ENCODE measurements around the gene PRR15L.

The PRR15L gene

DNA sequence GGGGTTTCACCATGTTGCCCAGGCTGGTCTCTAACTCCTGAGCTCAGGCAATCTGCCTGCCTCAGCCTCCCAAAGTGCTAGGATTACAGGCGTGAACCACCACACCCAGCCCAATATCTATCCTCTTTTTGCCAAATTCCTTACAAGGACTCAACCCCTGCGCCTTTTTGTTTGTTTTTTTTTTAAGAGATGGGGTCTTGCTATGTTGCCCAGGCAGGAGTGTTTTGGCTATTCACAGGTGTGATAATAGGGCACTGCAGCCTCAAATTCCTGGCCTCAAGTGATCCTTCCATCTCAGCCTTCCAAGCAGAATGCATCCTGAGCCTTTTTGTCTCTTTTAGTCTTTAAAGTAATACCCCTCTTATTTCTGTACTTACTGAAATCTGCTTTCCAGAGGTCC is 44.6 kb downstream of the PRR15L start:
- Histone ChIP-seq H3K79me2 (ENCODE audit: low read length) (no peaks in the 10 kb centered on the region), H2AFZ (ENCODE audit: low read depth, low read length) (no peak overlapping the region), H3K36me3 (replicated peaks; ENCODE audit: low read depth, low read length) (no peaks in the 10 kb centered on the region), H3K4me2 (ENCODE audit: low read length) (no peak overlapping the region), H3K4me3 (ENCODE audit: low read length) (no peak overlapping the region), H3K27me3 (ENCODE audit: low read depth, low read length) (no peaks in the 10 kb centered on the region), H4K20me1 (ENCODE audit: insufficient read depth, low read length) (no peaks in the 10 kb centered on the region), H3K9me3 (ENCODE audit: insufficient read depth, low read length) (no peaks in the 10 kb centered on the region), H3K27ac (ENCODE audit: low read length) (no peak overlapping the region), H3K9ac (ENCODE audit: low read length) (no peak overlapping the region), H3K4me1 (ENCODE audit: low read length) (no peaks in the 10 kb centered on the region)
- no peak for TF ChIP-seq EZH2phosphoT487 (IDR thresholded peaks at IDR 0.05; ENCODE audit: low read depth)
- TF ChIP-seq, protein P1, sequence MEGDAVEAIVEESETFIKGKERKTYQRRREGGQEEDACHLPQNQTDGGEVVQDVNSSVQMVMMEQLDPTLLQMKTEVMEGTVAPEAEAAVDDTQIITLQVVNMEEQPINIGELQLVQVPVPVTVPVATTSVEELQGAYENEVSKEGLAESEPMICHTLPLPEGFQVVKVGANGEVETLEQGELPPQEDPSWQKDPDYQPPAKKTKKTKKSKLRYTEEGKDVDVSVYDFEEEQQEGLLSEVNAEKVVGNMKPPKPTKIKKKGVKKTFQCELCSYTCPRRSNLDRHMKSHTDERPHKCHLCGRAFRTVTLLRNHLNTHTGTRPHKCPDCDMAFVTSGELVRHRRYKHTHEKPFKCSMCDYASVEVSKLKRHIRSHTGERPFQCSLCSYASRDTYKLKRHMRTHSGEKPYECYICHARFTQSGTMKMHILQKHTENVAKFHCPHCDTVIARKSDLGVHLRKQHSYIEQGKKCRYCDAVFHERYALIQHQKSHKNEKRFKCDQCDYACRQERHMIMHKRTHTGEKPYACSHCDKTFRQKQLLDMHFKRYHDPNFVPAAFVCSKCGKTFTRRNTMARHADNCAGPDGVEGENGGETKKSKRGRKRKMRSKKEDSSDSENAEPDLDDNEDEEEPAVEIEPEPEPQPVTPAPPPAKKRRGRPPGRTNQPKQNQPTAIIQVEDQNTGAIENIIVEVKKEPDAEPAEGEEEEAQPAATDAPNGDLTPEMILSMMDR (IDR thresholded peaks at IDR 0.05; ENCODE audit: low read depth, low read length): no peak

DNA sequence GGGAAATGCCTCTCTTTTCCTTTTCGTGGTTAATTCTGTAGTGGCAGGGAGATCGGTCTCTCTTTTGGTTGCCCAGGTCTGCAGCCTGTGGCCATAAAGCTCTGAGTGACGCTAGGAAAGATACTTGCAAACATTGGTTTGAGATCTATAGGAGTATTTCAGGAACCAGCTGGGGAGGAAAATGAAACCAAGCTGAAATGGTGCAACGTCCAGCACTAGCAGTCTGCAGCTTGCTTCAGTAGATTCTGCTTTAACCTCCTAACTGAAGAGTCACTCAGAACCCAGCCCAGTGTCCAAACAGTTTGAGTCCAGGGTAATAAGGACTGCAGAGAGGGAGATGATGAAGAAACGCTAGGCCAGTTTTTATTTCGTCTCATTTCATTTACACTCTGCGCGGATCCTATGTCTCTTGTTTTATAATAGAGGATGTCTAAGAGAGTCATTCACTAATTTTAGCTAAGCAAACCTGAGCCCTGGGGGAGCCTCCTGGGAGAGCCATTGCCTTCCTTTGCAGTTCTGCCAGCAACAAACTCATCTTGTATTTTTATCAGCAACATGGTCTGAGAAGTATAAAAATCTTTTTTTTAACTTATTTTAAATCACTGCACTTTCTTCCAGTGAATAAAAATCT is 49.6 kb downstream of the PRR15L start:
- no peak for TF ChIP-seq EZH2phosphoT487 (IDR thresholded peaks at IDR 0.05; ENCODE audit: low read depth)
- TF ChIP-seq, protein P1 (IDR thresholded peaks at IDR 0.05; ENCODE audit: low read depth, low read length): no peak
- Histone ChIP-seq H3K4me3 (ENCODE audit: low read length) (no peak overlapping the region), H3K27ac (ENCODE audit: low read length) (no peak overlapping the region), H3K9ac (ENCODE audit: low read length) (no peak overlapping the region), H3K9me3 (ENCODE audit: insufficient read depth, low read length) (no peaks in the 10 kb centered on the region), H3K4me1 (ENCODE audit: low read length) (no peaks in the 10 kb centered on the region), H3K79me2 (ENCODE audit: low read length) (no peaks in the 10 kb centered on the region), H3K4me2 (ENCODE audit: low read length) (no peak overlapping the region), H2AFZ (ENCODE audit: low read depth, low read length) (no peak overlapping the region), H3K27me3 (ENCODE audit: low read depth, low read length) (no peaks in the 10 kb centered on the region), H4K20me1 (ENCODE audit: insufficient read depth, low read length) (no peaks in the 10 kb centered on the region), H3K36me3 (replicated peaks; ENCODE audit: low read depth, low read length) (no peaks in the 10 kb centered on the region)

DNA sequence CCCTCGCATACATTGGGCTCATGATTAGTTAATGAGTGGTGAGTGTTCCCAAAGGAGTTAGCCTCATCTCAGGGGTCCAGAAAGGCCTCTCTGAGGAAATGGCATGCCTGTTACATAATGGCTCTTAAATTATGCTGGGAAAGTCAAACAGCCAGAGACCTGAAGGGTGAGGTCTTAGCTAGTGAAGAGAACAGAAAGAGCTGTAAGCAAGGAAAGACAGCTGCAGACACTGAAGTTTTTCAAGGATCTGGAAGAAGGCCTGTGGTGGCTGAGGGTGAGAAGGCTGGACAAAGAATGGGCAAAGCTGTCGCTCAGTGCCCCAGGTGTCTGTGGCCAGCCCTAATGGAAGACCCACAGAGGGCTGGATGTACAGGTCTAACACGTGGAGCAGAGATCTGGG is 51.2 kb downstream of the PRR15L start:
- Histone ChIP-seq H4K20me1 (ENCODE audit: insufficient read depth, low read length) (no peaks in the 10 kb centered on the region), H3K4me1 (ENCODE audit: low read length) (no peaks in the 10 kb centered on the region), H3K9me3 (ENCODE audit: insufficient read depth, low read length) (no peaks in the 10 kb centered on the region), H3K4me3 (ENCODE audit: low read length) (no peak overlapping the region), H3K9ac (ENCODE audit: low read length) (no peak overlapping the region), H3K27ac (ENCODE audit: low read length) (no peak overlapping the region), H3K4me2 (ENCODE audit: low read length) (no peak overlapping the region), H3K36me3 (replicated peaks; ENCODE audit: low read depth, low read length) (no peaks in the 10 kb centered on the region), H3K27me3 (ENCODE audit: low read depth, low read length) (no peaks in the 10 kb centered on the region), H3K79me2 (ENCODE audit: low read length) (no peaks in the 10 kb centered on the region; the same call in 1 of the 2 replicates), H2AFZ (ENCODE audit: low read depth, low read length) (no peak overlapping the region)
- no peak for TF ChIP-seq EZH2phosphoT487 (IDR thresholded peaks at IDR 0.05; ENCODE audit: low read depth)
- TF ChIP-seq, protein P1 (IDR thresholded peaks at IDR 0.05; ENCODE audit: low read depth, low read length): no peak

DNA sequence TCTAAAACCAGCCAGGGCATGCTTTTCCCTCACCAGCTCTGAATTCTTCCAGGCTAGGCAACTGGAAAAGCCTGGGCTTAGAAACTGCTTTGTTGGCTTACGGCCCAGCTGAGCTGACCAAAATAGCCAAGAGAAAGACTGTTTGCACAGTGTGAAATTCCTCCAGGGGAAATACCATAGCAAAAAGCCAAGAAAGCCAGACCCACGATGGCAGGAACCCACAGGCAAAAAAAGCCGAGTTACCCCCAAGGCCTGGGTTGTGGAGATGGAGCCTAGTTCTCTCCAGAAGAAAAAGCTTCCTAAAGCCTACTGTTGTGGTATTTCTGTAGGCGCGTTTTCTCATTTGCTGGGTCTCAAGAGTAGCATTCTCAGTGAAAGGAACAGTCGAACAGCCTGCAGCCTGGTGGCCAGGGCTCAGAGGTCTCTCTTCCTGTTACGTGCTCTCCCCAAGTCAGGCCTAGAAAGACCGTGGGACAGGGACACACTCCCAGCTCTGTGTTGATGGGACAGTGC is 52.4 kb downstream of the PRR15L start:
- H3K4me3 ChIP-seq (ENCODE audit: low read length): no peak overlapping the region
- no peak for TF ChIP-seq EZH2phosphoT487 (IDR thresholded peaks at IDR 0.05; ENCODE audit: low read depth)
- TF ChIP-seq, protein P1 (IDR thresholded peaks at IDR 0.05; ENCODE audit: low read depth, low read length): no peak
- H3K36me3 ChIP-seq (replicated peaks; ENCODE audit: low read depth, low read length): no peaks in the 10 kb centered on the region
- H4K20me1 ChIP-seq (ENCODE audit: insufficient read depth, low read length): no peaks in the 10 kb centered on the region
- H3K79me2 ChIP-seq (ENCODE audit: low read length): no peaks in the 10 kb centered on the region; the same call in 1 of the 2 replicates
- no peak overlapping the region for H3K4me2 ChIP-seq (ENCODE audit: low read length)
- H3K27ac ChIP-seq (ENCODE audit: low read length): no peak overlapping the region
- no peaks in the 10 kb centered on the region for H3K9me3 ChIP-seq (ENCODE audit: insufficient read depth, low read length)
- peaks cover 3% of the 10 kb centered on the region; the same call in 1 of the 2 replicates for H3K4me1 ChIP-seq (ENCODE audit: low read length)
- no peaks in the 10 kb centered on the region for H3K27me3 ChIP-seq (ENCODE audit: low read depth, low read length)
- no peak overlapping the region for H2AFZ ChIP-seq (ENCODE audit: low read depth, low read length)
- no peak overlapping the region for H3K9ac ChIP-seq (ENCODE audit: low read length)
